Stimulated activated CD4-positive, alpha-beta T cell treated with anti-CD3 and anti-CD28 coated beads, Interleukin-1b, Interleukin-23, amount 100 ng/mL, for 1 hour (primary cell): ENCODE measurements around the gene P4HA2.

Experiments used
- DNase-seq, 2 donors: peaks; one replicate each; pipeline ENCODE4 v3.0.0-alpha.2; 2020; ENCODE audit warnings: low read depth in 2 of 2

The P4HA2 gene

DNA sequence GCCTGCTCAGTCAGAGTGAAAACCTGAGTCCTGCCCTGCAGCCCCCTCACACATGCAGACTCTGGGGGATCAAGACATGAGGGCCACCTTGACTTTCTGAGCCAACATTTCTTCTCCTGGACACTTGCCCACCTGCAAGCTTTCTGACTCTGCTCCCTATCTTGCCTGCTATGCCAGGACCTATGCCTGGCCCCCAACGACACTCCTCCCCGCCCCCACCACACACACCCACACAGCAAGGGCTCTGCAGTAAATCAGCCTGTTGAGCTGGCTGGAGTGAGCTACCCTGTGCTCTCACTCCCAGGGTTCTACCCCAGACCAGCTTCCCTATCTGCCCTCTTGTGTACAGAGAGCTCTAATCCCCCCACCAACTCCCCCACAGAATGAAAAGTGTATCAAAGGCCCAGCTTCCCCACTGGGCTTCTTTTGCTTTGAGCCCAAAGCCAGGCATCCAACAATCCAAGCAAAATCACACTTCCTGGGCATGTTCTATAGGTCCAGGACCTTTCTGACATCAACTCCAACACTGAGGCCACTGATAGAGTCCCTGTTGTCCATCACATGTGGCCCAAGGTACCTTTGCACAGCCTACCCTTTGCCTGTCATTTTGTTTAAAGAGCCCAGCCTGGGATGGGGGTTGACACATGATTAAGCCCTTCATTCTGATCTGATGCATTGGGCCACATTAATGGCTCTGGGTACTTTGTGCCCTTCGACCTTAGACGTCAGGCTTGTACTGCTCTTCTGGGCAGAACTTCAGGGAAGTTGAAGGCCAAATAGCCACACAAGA, 37.1 kb upstream of the P4HA2 start:
- DNase-seq, result no peak

DNA sequence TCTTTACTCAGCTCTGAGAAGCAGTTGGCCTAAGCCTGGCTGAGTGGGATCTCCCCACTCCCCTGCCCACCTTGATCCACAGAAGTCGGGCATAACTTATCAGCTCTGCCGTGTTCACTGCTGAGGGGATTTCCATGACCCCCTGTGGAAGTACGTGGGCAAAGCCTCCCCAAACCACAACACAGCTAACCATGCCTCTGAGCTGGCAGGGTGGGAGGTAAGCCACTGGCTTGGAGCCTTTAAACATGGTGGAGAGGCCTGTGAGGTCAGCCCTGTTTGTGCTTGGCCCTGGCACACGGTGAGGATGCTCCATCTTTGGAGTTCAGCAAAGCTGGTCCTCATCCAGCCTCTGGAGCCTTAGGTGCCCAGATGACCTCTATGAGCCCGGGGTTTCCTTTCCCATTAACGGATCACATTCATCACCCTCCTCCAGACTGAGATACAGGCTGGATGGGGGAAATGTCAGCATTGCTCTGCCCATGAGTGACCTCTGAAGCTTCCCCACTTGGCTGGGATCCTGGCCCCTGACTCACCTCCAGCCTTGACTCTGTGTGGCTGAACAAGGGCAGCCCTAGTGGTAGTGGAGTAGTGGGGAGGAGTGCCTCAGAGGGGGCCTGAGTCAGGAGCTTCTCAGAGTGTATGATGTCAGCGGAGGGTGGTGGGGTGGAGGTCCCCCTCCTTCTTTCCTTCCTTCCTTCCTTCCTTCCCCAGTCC, 36.1 kb upstream of the P4HA2 start:
- no peak for DNase-seq

DNA sequence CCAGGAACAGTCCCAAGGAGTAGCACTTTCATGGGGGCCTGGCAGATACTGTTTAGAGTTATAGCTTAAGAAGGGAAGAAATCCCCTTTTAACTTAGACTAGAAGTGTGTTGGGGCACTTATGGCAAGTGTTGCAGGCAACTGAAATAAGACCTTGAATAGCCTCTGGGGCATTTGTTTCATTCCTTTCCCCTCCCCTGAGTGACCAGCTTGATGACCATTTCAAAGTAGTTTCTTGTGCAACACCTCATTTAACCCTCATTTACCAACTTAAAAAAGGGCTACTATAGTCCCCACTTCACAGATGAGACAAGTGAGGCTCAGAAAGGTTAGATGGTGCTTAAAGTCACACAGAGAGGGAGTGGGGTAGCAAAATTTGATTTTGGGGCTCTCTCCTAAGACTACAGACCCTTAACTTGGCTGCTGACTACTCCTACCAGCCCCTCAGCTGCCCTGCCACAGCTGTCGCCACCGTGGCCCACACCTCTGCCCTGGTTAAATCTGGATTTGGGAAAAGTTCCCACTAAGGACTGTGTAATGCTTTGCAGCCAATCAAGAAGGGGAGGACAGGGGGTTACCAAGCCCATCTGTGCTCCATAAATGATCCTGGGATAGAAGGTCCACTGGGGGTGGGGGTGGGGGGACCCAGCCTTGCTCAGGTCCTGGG, 35.4 kb upstream of the P4HA2 start:
- DNase-seq, result no peak

DNA sequence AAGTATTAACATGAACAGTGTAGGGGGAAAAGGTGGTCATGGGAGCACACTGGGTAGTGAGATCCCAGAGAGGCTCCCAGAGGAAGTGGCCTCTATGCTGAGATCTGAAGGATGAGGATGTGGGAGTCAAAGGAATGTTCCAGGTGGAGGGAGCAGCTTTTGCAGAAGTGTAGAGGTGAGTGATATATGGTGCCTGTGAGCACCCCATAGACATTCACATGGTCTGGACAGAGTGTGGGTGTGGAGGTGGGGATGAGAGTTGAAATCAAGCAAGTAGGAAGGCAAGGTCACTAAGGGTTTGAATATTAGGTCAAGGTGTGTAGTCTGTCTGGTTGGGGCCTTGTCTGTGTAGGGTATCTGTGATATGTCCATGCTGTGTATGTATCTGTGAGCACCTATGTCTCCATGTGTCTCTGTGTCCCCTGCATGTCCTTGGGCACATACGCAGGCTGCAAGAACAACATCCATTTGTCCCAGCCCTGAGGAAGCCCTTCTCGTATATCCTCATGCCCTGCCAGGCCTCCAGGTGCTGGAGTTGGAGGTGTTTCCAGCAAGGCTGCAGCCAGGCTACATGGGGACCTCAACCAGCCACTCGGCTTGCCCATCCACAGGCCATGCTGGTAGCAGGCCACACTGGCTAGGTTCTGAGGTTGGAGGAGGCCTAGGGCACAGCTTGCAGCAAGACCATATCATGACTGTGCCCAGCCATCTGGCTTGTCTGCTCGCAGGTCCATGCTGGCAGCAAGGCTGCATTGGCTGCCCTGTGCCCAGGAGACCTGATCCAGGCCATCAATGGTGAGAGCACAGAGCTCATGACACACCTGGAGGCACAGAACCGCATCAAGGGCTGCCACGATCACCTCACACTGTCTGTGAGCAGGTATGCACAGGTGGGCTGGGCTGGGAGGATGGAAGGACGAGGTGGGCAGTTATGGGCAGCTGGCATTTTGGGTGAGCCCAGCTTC, 34.5 kb upstream of the P4HA2 start:
- DNase-seq, result no peak

DNA sequence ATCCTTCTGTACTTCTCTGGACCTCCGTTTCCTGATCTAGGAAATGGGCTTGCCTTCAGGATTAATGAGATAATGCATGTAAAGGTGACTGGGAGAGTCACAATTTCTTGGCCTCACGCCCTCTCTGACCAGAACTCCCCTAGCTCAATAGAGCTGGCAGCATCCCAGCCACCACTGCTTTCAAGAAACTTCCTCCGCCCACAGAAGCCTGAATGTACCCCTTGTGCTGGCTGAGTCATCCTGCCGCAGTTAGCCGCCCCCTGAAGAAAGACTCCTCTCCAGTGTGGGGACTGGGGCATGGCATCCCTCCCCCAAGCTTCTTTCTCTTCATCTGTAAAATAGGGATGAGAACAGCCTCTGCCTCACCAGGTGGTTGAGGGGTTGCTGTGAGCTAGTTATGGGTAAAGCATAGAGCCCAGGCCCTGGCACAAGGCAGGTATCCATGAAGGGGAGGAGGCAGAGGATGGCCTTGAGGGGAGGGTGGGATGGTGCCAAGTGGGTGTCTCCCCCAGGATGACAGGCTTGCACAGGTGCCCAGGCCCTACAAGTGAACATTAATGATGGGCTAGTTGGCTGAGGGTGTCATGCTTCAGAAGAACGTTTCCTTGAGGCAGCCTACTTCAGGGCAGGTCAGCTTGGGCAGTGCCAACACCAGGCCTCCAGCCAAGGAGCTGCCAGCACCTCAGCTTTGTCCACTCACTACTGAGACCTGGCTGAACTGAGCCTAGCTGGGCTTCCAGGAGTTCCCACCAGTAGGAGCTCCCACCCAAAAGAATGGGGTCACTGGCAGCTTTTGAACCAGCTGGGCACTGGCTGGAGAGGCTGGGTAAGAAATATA, 33.3 kb upstream of the P4HA2 start:
- DNase-seq, result peak in 1 of 2 donors; percentile 18

DNA sequence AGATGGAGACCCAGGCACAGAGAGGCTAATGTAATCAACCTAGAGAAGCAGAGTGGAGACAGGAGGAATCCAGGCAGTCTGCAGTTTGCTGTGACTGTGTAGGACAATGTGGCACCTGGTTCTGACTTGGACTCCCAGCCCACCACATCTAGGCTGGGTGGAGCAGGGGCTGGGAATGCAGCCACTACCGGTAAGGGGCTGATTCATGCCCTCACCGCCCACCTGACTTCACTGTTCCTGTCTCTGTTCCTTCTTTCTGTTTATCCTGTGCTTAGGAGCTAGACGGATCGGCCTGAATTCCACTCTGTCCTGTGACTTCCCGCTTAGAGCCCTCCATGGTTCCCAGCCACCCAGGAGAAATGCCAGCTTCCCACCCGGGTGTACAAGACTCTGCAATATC, 32.4 kb upstream of the P4HA2 start:
- no peak for DNase-seq

DNA sequence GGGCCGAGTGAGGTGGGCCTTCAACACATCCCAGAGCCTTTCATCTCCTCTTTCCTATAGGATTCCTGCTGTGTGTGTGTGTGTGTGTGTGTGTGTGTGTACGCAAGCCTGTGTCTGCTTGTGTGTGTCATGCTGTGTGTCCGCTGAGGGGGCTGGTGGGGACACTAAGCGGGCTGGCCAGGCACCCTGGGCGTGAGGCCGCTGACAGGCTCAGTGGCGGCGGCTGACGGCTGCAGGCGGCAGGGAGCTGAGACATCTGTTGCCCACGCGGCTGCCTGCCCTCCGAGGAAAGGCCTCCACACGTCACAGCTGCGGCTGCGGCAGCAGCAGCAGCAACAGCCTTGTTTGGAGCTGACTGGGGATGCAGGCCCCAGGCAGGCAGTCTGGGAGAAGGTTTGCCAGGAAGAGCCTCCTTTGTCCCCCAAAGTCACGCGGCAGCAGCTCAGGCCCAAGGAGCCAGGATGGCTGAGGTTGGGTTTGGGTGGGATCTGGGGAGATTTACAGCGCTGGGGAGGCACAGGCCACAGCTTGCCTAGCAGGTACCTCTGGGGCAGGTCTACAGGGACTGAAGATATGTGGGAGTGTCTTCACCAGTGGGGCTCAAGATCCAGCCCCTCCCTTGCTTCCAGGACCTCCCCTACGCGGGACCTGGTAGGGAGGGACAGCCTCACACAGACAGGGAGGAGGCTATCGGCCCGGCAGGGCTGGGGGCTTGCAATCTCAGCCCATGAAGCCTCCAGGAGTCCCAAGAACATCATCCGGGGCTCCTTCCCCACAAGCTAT, 31.6 kb upstream of the P4HA2 start:
- DNase-seq, result no peak

DNA sequence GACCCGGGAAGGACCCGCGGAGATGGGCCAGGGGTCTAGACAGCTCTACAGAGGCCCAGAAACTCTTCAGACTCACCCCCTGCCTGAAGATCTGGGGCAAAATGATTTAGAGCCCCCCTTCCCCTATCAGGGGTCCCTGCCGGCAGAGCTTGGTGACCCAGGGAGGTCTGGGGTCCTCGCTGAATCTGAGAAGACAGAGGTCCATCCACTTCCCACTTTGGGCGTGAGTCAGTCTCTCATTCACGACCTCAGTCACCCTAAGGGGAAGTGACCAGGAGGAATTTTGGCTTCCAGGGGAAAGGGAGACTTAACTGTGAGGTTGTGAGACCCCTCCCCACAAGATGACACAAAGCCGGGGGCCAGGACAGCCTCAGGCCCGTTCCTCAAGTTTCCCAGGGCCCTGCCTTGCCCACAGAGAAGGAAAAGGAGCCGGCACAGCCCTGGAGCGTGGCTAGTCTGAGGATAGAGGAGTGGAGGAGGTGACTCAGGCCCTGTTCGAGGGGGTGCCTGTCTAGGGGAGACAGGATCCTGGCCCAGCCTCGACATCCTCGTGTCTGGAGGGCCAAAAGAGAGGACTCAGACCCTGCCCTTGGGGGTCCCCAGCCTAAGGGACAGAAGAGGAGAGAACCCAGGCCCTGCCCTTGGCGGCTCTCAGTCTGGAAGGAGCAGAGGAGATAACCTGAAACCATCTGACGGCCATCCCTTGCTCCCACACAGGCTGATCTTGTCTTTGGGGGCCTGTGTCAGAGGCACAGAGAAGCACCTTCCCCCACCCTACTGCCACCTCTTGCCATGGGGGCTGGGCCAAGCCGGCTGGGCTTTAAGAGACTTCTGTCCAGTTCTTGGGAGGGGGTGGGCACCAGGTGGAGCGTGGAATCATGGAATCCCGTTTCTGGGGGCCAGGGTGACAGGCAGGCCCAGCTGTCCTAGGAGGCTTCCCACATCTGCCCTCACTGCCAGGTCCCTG, 30.7 kb upstream of the P4HA2 start:
- DNase-seq, result no peak

DNA sequence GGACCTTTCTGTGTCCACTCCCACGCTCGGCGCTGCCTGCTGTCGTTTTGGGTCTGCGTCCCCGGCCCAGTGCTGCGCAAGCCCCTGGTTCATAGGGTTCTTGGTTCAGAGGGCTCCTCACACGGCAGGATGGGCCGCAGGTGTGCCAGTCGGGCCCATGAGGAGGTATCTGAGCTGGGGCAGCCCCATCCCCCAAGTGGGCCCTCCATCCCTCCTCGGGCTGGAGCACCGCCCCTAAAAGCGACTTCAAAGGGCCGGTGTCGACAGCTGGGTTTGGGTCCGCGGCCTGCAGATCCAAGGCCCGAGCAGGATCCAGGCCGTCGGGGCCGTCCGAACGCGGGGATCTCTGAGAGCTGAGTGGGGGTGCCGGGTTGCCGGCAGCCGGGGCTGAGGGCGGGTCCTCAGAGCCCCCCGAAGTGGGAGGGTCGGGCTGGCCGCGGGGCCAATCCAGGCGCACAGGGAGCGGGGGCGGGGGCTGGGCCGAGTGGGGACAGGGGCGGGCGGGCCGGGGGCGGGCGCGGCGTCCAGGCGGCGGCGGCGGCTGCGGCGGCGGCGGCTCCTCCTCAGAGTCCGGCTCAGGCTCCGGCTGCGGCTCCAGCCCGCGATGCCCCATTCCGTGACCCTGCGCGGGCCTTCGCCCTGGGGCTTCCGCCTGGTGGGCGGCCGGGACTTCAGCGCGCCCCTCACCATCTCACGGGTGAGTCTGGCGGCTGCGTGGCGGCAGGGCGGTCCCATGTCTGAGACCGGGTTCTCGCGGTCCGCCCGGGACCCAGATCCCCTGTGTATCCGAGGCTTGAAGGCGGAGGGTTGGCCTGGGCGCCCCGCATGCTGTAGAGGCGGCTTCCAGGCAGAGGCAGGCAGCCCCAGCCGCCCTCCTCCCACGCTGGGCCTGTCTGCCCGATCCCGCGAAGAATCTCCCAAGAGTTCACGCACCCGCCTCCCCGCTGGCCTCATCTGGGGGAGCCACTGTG, 29.8 kb upstream of the P4HA2 start, which contains the start of gene PDLIM4:
PDLIM4 (plus strand) TSS at position 566 of the 971 bp plus-strand sequence; CDS start at position 605, 39 bp downstream.
- DNase-seq, result no peak

DNA sequence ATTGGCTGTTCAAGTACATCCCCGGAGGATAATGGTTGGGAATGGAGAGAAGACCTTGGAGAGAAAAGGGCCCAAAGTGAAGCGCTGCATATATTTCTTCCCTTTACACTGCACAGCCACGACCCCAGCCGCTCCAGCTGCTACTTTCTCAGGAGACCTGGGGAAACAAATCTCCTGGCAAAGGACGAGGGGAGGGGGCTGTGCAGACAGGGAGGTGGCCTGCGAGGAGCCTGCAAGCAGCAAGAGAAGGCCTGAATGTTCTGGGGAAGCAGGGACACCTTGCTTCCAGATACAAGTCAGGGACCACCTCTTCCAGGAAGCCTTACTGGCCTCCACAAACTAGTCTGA, 29.1 kb upstream of the P4HA2 start:
- DNase-seq, result no peak

DNA sequence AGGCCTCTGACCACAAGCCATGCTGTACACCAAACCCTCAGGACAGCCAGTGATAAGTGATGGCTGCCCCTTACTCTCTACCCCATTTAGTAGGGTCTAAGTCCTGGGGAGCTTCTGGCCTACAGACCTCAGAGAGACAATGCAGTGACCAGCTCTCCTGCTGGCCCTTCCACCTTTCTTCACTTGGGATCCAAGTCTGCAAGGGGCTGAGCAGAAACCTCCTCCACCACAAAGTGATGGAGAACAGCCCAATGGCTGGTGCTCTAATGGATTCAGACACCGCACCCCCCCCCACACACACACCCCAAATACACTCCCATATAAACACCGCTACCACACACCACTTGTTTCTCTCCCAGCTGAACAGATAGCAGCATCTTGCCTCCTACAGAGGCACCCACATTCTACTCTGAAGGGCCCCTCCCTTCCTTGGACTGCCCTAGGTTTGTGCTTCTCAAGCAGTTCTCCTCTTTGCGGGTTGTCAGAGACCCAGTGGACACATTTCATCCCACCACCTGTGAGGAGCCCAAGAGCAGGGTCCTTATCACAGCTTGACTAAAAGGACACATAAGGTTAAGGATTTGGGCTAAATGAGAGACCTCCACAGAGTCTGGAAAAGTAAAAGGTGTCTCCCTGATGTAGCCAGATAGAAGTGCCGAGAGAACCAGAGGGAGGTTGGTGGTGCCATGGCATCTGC, 28.6 kb upstream of the P4HA2 start:
- no peak for DNase-seq

DNA sequence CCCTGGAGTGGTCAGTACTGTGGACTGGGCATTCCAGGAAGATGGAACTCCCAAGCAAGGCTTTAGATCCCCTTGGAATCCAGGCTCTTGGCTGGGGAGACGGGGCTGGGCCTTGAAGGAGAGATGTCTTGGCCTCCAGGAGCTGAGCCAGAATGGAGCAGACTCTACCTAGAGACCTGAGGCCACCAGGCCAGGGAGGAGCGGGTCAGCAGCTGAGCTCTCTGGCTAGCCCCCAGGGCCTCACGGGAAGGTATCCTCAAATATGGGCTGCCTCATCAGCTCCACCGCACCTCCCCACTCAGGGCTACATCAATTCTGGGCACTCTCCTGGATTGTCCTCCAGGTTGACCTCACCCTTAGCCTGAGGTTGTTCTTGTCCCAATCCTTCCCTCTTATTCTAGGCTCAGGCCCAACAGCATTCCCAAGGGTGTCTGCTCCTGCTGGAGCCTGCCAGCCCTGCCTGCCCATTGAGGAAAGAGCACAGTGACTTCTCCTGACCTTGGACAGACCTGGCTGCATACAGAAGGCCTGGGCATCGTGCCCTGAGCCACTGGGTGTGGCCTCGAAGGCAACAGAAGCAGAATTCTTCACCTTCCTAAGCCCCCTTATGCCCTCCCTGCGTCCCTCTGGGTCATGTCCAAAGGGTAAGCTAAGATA, 26.8 kb upstream of the P4HA2 start:
- no peak for DNase-seq

DNA sequence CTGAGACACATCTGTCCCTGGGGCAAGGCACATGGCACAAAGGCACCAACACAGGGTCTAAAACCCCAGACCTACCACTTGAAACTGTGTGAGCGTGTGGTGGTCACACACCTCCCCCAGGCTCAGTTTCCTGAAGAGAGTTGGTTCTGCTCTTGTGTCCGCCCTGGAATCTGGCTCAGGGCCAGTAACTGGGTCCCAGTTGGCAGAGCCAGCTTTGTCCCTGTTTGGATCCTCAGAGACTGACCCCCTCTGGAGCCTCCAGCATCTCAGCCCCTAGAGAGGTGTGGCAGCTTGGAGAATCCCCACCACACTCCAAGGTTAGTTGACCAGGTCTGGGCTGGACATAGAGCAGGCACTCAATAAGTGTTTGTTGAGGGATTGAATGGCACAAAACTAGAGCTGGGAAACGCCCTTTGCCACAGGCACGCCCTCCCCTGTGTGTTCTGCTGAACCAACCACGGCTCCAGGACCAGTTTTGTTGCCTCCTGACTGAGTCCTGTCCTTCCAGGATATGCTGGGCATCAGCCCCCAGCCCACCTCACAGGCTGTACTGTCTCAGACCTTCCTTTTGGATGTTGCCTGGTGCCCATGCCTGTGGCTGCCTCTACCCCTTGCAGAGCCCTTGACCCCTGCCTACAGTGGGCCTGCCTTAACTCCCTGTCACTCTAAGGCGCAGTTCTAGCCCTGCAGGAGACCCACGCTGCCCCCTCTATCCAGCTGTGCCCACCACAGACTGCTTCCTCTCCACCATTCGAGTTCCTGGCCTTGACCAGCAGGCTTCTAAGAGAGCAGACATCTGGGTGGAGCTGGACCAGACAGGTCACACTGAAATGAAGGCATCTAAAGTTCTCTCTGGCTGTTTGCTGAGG, 26.0 kb upstream of the P4HA2 start:
- DNase-seq, result no peak

DNA sequence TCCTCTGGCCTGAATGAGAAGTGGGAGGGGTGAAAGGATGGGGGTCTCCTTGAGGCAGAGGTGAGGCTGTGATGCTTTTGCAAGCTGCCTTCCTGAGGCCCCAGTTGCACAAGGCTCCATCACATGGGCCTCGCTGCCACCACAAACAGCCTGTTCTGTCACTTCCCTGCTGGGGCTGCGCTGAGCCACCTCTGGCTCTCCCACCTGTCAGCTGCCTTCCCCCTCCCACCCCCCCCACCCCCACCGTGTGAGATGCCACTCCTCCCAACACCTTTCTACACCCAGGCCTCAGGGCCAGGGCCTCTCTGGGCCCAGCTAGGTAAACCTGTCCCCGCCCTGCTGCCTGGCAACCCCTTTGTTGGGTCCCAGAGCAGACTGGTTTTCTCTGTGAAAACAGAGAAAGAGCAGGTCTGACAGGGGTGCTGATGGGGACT, 25.4 kb upstream of the P4HA2 start:
- no peak for DNase-seq

DNA sequence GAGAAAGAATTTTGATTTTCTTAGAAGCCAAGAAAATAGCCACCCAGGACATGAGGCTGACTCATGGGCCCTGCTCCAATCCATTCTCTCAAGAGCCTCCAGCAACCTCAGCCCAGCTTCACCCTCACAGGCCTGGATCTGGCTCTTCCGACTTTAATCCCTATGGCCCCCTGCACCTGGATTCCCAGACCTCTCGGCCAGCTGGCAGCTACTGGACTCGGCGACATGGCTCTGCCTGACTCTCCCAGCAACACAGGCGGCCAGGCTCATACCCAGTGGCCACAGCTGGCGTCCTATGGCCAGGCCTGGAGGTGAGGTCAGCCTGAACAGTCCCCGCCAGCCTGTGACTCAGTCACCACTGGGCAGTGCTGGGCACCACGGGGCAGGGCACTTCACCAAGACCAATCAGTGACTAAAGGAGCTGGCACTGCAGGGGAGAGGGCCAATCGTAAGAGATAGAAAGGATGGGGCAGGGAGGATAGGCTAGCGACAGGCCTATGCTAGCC, 23.6 kb upstream of the P4HA2 start:
- no peak for DNase-seq
